HG03095 (cell line): ENCODE results near the gene ZNF615.
"Not testable (repeated sequence)": the region's sequence is repeated elsewhere in the genome, so short reads cannot be mapped to it uniquely, and the experiment has no call there.

Source experiments
- ATAC-seq: cut with Tn5 transposase; IDR thresholded peaks from one replicate; pipeline ENCODE4 v1.9.1; 2021; ENCODE audit warnings: moderate library complexity; ENCODE audit not compliant: unreplicated experiment

ZNF615 gene

DNA sequence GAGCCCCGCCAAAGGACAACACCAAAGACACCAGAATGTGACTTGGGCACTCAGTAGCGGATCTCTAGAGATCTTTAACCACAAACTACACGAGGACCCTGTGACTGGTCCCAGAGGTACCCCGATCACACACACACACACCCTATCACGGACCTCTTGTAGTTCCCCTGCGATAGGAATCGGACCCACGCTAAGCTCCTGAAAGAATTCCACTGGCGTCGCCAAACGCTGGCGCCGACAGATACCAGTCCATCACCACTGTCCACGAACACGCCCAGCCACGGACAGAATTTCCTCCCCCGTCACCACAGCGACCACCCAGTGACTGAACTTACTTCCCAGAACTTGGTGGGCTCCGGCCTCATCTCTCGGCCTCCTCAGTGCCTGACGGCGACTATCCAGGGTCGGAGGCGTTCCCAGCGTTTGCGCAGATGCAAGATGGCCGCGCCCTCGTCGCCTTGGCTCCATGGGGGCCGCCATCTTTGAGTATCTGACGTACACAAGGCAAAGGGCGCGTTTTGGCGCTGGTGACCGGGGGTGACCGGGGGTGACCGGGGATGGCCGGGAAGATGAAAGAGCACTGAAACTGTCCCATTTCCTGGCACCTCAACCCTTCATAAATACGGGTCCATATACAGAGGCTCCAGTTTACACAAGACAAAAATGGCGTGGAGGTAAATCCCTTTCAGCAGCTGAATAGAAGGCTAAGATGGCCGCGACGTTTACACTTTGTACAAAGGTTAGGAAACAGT, at the start of gene ZNF615:
TSS of gene ZNF615 (minus strand) at position 406 of the 752 bp plus-strand sequence. CDS start 4,500 bp downstream, outside the sequence.
- peak; percentile 81 for ATAC-seq

- ATAC-seq = not testable (repeated sequence)
Measured at GRCh38 chr19:52056480-52056879, 48.5 kb upstream of the ZNF615 start.

DNA sequence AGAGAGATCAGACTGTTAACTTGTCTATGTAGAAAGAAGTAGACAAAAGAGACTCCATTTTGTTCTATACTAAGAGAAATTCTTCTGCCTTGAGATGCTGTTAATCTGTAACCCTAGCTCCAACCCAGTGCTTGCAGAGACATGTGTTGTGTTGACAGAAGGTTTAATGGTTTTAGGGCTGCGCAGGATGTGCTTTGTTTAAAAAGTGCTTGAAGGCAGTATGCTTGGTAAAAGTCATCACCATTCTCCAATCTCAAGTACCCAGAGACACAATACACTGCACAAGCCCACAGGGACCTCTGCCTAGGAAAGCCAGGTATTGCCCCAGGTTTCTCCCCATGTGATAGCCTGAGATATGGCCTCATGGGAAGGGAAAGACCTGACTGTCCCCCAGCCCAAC, 43.7 kb upstream of the ZNF615 start:
- not testable (repeated sequence) for ATAC-seq

DNA sequence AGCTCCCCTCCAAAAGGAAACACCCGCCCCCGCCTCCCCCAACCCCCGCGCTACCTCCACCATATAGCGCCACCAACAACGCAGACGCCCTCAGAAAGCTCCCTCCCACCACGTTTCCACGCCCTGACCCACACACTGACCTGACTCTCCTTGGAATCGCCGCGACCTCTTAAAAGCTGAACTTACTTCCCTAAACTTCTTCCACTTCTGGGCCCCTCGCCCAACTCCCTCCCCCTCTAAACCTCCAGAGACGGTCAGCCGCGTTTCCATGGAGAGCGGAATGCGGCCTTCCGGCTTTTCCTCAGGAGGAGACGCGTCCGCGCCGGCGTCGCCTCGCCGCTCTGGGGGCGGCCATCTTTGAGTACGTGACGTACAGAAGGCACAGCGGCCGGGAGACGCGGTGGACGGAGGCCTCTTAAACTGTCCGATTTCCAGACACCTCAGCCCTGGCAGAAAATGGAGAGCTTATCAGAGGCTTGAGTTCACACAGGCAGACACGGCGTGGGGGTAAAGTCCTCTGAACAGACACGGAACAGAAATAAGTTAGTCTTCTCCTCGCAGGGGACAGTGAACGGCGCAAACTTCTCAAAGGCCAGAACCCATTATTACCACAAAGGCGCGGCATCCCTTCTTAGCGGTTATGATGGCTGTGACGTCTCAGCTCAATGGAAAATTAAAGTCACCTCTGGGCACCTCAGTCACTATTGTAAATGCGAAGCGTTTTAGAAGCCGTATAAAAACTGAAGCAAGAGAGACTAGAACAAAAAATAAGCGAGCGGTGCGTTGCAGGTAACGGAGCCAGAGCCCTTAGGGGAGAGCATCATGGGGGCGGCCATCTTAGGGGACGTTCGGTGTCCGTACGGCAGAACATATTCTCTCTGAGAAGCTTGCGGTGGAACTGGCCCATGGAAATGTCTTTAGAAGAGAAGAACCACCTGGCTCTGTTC, 40.8 kb upstream of the ZNF615 start, which contains the start of gene ZNF432:
TSS of gene ZNF432 (minus strand) at position 284 of the 947 bp plus-strand sequence. CDS start 1,970 bp downstream, outside the sequence.
- peak; percentile 81 for ATAC-seq

- no peak for ATAC-seq
Measured at GRCh38 chr19:52039169-52039568, 31.2 kb upstream of the ZNF615 start.

DNA sequence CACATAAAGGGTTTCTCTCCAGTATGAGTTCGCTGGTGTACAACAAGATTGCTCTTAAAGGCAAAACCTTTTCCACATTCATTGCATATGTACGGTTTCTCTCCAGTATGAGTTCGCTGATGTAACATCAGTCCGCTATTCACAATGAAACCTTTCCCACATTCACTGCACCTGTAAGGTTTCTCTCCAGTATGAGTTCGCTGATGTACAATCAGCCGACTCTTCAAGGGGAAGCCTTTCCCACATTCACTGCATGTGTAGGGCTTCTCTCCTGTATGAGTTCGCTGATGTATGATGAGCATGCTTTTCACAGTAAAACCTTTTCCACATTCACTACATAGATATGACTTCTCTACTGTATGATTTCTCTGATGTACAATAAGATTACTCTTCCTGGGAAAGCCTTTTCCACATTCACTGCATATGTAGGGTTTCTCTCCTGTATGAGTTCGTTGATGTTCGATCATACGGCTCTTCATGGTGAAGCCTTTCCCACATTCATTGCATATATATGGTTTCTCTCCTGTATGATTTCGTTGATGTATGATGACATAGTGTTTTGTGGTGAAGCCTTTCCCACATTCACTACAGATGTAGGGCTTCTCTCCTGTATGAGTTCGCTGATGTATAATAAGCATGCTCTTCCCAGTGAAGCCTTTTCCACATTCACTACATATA, 26.2 kb upstream of the ZNF615 start:
- ATAC-seq = no peak

- ATAC-seq = no peak
Measured at GRCh38 chr19:52028780-52029123, 20.7 kb upstream of the ZNF615 start.

GRCh38 chr19:52028027-52028779, 20.2 kb upstream of the ZNF615 start, which contains the start of gene ZNF614:
ZNF614 (minus strand) TSS chr19:52028379; CDS start chr19:52025745, 2,634 bp downstream.
- no peak for ATAC-seq

DNA sequence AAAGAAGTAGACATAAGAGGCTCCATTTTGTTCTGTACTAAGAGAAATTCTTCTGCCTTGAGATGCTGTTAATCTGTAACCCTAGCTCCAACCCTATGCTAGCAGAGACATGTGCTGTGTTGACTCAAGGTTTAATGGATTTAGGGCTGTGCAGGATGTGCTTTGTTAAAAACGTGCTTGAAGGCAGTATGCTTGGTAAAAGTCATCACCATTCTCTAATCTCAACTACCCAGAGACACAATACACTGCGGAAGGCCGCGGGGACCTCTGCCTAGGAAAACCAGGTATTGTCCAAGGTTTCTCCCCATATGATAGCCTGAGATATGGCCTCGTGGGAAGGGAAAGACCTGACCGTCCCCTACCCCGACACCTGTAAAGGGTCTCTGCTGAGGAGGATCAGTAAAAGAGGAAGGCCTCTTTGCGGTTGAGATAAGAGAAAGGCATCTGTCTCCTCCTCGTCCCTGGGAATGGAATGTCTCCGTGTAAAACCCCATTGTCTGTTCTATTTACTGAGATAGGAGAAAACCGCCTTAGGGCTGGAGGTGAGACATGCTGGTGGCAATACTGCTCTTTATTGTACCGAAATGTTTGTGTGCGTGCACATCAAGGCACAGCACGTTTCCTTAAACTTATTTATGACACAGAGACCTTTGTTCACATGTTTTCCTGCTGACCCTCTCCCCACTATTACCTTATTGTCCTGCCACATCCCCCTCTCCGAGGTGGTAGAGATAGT, 18.4 kb upstream of the ZNF615 start:
- ATAC-seq = not testable (repeated sequence)

DNA sequence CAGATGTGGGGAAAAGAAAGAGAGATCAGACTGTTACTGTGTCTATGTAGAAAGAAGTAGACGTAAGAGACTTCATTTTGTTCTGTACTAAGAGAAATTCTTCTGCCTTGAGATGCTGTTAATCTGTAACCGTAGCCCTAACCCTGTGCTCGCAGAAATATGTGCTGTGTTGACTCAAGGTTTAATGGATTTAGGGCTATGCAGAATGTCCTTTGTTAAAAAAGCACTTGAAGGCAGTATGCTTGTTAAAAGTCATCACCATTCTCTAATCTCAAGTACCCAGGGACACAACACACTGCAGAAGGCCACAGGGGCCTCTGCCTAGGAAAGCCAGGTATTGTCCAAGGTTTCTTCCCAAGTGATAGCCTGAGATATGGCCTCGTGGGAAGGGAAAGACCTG, 16.5 kb upstream of the ZNF615 start:
- ATAC-seq = not testable (repeated sequence)

GRCh38 chr19:52022193-52022592, 14.2 kb upstream of the ZNF615 start:
- no peak for ATAC-seq

DNA sequence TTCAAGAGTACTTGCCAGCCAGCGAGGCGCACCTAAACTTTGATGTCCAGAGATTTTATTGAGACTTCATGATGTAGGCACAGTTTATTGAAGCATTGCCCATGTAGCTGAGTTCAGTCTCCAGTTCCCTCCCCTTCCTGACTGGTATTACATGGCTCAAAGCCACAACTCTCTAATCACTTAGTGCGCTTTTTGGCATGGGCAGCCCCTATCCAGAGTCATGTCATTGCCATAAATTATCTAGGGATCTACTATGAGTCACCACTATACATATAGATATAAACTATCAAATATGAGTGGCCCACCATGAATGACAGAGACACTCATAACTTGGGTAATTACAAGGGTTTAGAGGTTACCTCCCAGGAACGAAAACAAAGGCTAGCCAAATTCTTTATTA, 12.5 kb upstream of the ZNF615 start:
- ATAC-seq = no peak

GRCh38 chr19:52010674-52011073, 2.7 kb upstream of the ZNF615 start:
- no peak for ATAC-seq

- no peak for ATAC-seq
Measured at GRCh38 chr19:52007451-52007805, 583 bp downstream of the ZNF615 start.

DNA sequence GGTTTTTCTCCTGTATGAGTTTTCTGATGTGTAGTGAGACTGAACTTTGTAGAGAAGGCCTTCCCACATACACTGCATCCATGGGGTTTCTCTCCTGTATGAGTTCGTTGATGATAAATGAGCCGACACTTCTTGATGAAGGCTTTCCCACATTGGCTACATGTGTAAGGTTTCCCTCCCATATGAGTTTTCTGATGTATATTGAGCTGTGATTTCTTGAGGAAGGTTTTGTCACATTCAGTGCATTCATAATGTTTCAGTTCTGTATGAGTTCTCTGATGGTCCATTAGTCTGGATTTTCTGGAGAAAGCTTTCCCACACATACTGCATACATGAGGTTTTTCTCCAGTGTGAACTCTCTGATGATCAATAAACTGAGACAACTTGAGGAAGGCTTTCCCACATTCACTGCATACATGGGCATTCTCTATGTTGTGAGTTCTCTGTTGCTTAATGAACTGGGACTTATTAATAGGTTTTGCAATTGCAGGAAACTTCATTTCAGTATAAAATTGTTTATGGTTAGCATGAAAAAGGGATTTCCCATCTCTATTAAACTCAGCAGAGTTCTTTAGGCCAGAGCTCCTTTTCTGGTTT, 13.9 kb downstream of the ZNF615 start:
- ATAC-seq = no peak

DNA sequence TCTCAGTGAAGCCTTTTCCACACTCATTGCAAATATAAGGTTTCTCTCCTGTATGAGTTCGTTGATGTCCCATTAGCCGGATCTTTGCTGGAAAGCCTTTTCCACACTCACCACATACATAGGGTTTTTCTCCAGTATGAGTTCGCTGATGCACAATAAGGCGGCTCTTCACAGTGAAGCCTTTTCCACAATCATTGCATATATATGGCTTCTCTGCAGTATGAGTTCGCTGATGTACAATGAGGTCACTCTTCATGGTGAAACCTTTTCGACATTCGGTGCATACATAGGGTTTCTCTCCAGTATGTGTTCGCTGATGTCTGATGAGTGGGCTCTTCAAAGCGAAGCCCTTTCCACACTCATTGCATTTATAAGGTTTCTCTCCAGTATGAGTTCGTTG, 14.6 kb downstream of the ZNF615 start:
- ATAC-seq = no peak

DNA sequence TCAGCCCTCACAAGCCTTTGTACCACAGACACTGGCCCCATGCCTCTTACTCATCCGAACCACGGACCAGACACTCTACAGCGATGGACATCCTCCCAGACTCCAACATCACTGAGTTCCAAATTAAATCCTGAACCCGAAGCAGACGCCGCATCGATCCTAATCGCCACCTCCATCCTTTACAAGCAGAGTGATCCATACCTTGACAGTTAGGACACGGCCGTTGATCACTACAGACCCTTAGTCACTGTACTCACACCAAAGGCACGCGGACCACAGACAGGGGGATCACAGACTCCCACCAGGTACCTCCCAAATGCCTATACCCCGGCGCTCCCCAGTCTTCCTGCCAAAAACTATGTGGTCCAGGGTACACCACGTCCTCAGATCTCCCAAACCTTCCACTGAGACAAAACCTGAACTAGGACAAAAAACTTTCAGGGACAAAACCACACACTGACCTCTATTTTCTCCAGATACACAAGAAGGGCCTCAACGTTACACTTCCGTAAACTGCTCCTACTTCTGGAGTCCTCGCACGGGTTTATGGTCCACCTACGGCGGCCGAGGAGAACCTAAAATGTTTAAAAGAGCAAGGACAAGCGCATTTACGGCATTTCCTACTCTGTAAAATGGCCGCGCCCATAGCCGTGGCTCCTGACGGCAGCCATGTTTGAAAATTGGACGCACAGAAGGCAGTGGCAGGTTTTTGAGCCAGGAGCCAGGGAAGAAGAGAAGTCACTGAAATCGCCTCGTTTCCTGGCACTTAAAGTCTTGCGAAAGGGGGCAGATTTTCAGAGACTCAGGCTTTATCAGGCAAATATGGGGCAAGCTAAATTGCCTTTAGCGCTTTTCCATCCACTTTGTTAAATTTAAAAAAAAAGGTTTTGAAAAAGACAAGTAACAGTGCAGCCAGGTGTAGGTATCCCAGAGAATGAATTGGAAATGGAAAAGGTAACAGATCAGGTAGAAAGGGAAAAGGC, 21.4 kb downstream of the ZNF615 start, which contains the start of gene ZNF350:
TSS of gene ZNF350 (minus strand) at position 532 of the 983 bp plus-strand sequence. CDS start 12,480 bp downstream, outside the sequence.
- ATAC-seq = no peak

DNA sequence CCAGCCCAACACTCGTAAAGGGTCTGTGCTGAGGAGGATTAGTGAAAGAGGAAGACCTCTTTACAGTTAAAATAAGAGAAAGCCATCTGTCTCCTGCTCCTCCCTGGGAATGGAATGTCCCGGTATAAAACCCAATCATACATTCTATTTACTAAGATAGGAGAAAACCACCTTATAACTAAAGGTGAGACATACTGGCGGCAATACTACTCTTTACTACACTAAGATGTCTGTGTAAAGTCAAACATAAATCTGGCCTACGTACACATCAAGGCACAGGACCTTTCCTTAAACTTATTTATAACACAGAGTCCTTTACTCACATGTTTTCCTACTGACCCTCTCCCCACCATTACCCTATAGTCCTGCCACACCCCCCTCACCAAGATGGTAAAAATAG, 24.6 kb downstream of the ZNF615 start:
- ATAC-seq = no peak
